WERI-Rb-1 (cell line): ENCODE measurements around the gene ABCB8.

Experiments
- DNase-seq: peaks from one replicate; pipeline ENCODE4 v3.0.0-alpha.2; 2020
- H3K27ac ChIP-seq: fragments of 250-450 bp; sonication (Bioruptor Pico); 2 replicates; pipeline ENCODE4 v1.5.1; 2020; ENCODE audit warnings: mild to moderate bottlenecking, moderate library complexity
- H3K27me3 ChIP-seq: fragments of 250-450 bp; sonication (Bioruptor Pico); 2 replicates; pipeline ENCODE4 v1.5.1; 2021; ENCODE audit warnings: mild to moderate bottlenecking, low read depth, moderate library complexity; ENCODE audit not compliant: insufficient read depth, severe bottlenecking
- H3K36me3 ChIP-seq: fragments of 250-450 bp; sonication (Bioruptor Pico); 2 replicates; pipeline ENCODE4 v1.5.1; 2020; ENCODE audit warnings: mild to moderate bottlenecking, moderate library complexity
- H3K4me3 ChIP-seq: 2 replicates; pipeline ENCODE4 v1.5.1; 2011; ENCODE audit warnings: low read depth, mild to moderate bottlenecking, control low read depth, low read length
- H3K9me3 ChIP-seq: fragments of 250-450 bp; sonication (Bioruptor Pico); 2 replicates; pipeline ENCODE4 v1.5.1; 2021; ENCODE audit warnings: mild to moderate bottlenecking, moderate library complexity; ENCODE audit not compliant: severe bottlenecking
- CTCF ChIP-seq: IDR thresholded peaks from 2 replicates; pipeline ENCODE4 v1.5.1; 2011; ENCODE audit warnings: low read depth, mild to moderate bottlenecking, control low read depth, inconsistent platforms, low read length

ABCB8 gene

GRCh38 chr7:150994838-150995510 lies 33.3 kb upstream of the ABCB8 start:
- H3K4me3 ChIP-seq = no peak overlapping the region
- no peaks in the 10 kb centered on the region for H3K27me3 ChIP-seq
- no peak overlapping the region for H3K27ac ChIP-seq
- no peak for TF ChIP-seq CTCF
- H3K9me3 ChIP-seq = peaks cover 13% of the 10 kb centered on the region
- no peaks in the 10 kb centered on the region for H3K36me3 ChIP-seq
- no peak for DNase-seq

- no peak overlapping the region; the same call in 1 of the 2 replicates for H3K27ac ChIP-seq
- H3K27me3 ChIP-seq = no peaks in the 10 kb centered on the region
- no peak for DNase-seq
- TF ChIP-seq CTCF = no peak
- no peaks in the 10 kb centered on the region for H3K36me3 ChIP-seq
- no peaks in the 10 kb centered on the region for H3K9me3 ChIP-seq
- no peak overlapping the region for H3K4me3 ChIP-seq
Observed at GRCh38 chr7:150996376-150997074, 31.7 kb upstream of the ABCB8 start.

GRCh38 chr7:150997075-150997511 lies 31.2 kb upstream of the ABCB8 start:
- Histone ChIP-seq H3K36me3 (no peaks in the 10 kb centered on the region), H3K27me3 (no peaks in the 10 kb centered on the region), H3K9me3 (no peaks in the 10 kb centered on the region), H3K4me3 (no peak overlapping the region), H3K27ac (no peak overlapping the region)
- TF ChIP-seq CTCF = no peak
- DNase-seq = no peak

DNA sequence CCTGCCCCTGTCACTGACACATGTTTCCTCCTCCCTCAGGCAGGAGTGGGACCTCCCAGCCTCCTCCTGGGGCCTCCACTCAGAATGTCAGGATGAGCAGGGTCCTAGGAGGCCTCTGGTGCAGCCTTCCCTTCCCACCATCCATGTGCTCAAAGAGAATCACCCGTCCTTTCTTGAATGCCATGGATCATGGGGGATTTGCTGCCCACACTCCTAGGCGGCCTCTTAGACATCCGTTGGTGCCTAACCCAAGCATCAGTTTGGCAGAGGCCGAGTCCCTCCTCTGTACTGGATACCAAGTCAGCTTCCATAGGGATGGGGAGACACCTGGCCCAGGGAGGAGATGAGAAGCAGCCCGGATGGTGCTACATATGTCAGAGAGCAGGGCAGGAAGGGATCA lies 30.4 kb upstream of the ABCB8 start:
- H3K27ac ChIP-seq = no peak overlapping the region
- no peaks in the 10 kb centered on the region for H3K36me3 ChIP-seq
- no peaks in the 10 kb centered on the region for H3K27me3 ChIP-seq
- no peak overlapping the region for H3K4me3 ChIP-seq
- no peak for DNase-seq
- no peak for TF ChIP-seq CTCF
- no peaks in the 10 kb centered on the region for H3K9me3 ChIP-seq

DNA sequence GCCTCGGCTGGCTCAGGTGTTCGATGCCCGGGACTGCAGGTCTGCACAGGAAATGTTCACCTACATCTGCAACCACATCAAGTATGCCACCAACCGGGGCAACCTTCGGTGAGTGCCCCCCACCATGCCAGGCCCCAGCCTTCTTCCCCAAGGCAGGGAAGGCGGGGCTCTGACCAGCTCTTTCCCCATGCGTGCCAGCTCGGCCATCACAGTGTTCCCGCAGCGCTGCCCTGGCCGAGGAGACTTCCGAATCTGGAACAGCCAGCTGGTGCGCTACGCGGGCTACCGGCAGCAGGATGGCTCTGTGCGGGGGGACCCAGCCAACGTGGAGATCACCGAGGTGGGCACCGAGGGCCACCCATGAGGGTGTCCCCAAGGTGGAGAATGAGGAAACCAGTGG lies 29.9 kb upstream of the ABCB8 start:
- no peak for TF ChIP-seq CTCF
- H3K27me3 ChIP-seq = no peaks in the 10 kb centered on the region
- DNase-seq = no peak
- no peak overlapping the region for H3K4me3 ChIP-seq
- no peak overlapping the region for H3K27ac ChIP-seq
- H3K9me3 ChIP-seq = no peaks in the 10 kb centered on the region
- no peaks in the 10 kb centered on the region for H3K36me3 ChIP-seq
